ENCODE results near the gene BLOC1S1.

- no peak for TF ChIP-seq CTCF (IDR thresholded peaks at IDR 0.05)
- no peak for TF ChIP-seq POLR2A (IDR thresholded peaks at IDR 0.05)
Observed at GRCh38 chr12:55696796-55697462, 18.9 kb upstream of the BLOC1S1 start.
